Stimulated activated CD4-positive, alpha-beta T cell treated with anti-CD3 and anti-CD28 coated beads, Interleukin-15, amount 100 ng/mL, for 48 hours (primary cell): ENCODE measurements around the gene SLC39A11.
"Not testable (repeated sequence)": the region's sequence is repeated elsewhere in the genome, so short reads cannot be mapped to it uniquely, and the experiment has no call there.

Experiments used
- DNase-seq, 2 donors: peaks; one replicate each; pipeline ENCODE4 v3.0.0-alpha.2; 2020; ENCODE audit warnings: low read depth in 2 of 2

Gene SLC39A11

GRCh38 chr17:72837335-72837734 lies 255.2 kb downstream of the SLC39A11 start:
- no peak for DNase-seq

DNA sequence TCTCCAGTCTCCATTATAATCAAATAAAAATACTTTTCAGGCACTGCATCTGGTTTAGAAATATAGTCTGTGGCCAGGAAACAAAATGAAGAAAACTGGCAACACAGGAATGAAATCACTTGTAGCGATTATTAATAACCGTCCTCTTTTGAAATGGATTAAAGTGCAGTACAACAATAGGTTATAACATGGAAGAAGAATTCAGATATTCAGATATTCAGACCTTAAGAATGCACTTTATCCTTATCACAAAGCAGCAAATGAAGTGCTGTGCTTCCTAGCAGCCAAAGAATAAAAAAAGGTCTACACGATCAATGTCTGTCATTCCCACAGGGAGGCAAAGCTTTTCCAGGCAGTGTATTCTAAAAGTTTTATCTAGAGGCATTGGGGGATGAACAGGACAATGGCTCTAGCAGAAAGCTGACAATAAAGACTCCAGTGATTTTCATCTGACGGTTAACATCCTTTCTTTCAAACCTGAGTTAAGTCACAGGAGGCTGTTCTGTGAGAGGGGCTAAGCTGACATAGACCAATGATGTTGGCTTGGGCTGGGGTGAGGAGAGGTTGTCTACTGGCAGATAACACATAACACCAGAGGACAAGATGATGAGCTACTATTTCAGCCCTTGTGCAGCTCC lies 259.2 kb downstream of the SLC39A11 start:
- no peak for DNase-seq

- DNase-seq: no peak
Observed at GRCh38 chr17:72832306-72832705, 260.2 kb downstream of the SLC39A11 start.

- no peak for DNase-seq
Observed at GRCh38 chr17:72829883-72830282, 262.6 kb downstream of the SLC39A11 start.

GRCh38 chr17:72826602-72827001 lies 265.9 kb downstream of the SLC39A11 start:
- DNase-seq: no peak

DNA sequence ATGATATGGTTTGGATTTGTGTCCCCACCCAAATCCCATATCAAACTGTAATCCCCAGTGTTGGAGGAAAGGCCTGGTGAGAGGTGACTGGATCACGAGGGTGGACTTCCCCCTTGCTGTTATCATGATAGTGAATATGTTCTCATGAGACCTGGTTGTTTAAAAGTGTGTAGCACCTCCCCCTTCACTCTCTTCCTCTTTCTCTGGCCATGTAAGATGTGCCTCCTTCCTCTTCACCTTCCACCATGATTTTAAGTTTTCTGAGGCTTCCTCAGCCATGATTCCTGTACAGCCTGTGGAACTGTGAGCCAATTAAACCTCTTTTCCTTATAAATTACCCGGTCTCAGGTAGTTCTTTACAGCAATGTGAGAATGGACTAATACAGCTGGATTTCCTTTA lies 266.4 kb downstream of the SLC39A11 start:
- not testable (repeated sequence) for DNase-seq

- no peak for DNase-seq
Observed at GRCh38 chr17:72825218-72825617, 267.3 kb downstream of the SLC39A11 start.

GRCh38 chr17:72824267-72824666 lies 268.2 kb downstream of the SLC39A11 start:
- DNase-seq: not testable (repeated sequence)

DNA sequence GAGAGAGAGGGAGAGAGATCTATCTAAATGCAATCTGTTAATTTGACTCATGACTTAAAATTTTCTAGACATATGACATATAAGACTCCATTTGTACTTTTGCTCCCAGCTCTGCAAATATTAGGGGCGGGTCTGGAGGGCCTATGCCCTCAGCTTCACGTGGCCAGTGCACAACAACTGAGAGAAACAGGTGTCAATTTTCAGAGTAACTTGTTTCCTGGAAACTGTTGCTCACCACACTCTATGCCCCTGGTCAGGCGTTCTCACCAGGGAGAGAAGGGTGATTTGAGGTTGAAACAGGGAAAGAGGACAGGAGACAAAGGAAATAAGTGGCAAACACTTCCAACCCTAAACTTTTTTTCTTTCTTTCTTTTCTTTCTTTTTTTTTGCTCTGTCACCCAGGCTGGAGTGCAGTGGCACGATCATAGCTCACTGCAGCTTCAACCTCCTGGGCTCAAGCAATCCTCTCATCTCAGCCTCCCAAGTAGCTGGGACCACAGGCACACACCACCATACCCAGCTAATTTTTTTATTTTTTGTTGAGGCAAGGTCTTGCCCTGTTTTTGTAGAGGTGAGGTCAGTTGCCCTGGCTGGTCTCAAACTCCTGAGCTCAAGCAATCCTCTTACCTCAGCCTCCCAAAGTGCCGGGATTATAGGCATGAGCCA lies 270.0 kb downstream of the SLC39A11 start:
- no peak for DNase-seq

- no peak for DNase-seq
Observed at GRCh38 chr17:72816406-72816805, 276.1 kb downstream of the SLC39A11 start.

DNA sequence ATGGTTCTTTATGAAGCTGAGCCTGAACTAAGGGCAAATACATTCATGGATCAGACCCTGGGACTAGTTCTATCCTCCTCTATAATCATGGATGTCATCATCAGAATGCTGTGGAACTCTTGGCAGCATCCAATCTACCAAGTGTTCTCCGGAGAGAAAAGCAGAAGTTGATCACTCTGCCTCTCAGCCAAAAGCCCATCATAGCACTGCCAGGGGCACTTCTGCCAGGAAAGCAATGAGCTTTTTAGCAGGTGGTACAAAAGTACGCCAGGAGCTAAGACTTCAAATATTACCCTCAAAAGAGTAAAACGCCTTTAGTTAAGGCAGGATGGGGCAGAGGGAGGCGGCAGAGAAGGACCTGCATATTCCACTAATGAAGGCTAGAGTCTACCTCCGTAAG lies 279.0 kb downstream of the SLC39A11 start:
- DNase-seq: no peak

- no peak for DNase-seq
Observed at GRCh38 chr17:72812823-72813222, 279.7 kb downstream of the SLC39A11 start.

GRCh38 chr17:72811976-72812687 lies 280.4 kb downstream of the SLC39A11 start:
- no peak for DNase-seq

DNA sequence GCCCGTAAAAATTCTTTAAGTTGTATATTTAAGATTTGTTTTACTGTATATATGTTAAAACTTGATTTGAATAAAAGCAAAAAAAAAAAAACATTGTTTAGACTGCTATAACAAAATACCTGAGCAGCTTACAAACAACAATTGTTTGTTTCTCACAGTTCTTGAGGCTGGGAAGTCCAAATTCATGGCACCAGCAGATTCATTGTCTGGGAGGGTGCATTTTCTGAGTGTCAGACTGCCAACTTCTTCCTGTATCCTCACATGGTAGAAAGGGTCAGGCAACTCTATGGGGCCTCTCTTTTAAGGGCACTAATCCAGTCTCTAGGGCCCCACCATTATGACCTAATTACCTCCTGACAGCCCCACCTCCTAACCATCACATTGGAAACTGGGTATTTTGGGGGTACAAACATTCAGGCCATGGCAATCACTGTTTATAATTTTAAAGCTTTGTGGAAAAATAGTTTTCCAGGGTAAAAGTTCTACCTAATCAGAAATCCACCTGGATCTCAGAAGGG lies 281.4 kb downstream of the SLC39A11 start:
- DNase-seq: no peak

DNA sequence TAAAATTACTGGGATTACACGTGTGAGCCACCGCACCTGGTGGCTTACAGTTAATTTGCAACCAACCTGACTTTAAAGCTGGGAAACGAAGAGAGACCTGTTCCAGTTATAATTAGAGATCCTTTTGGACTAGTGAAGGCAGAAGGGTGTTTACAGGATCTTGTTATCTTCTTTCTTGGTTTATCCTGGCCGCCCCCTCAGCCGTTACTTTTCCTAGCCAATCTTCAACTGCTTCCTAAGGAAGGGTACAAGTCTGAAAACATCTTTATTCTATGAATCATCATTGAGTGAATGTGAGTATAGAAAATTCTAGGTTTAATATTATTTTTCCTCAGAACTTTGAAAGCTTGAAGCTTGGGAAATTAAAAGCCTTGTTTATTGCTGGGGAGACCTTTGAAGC lies 286.5 kb downstream of the SLC39A11 start:
- no peak for DNase-seq

- DNase-seq: no peak
Observed at GRCh38 chr17:72804949-72805707, 287.4 kb downstream of the SLC39A11 start.

GRCh38 chr17:72802726-72803125 lies 289.8 kb downstream of the SLC39A11 start:
- no peak for DNase-seq

DNA sequence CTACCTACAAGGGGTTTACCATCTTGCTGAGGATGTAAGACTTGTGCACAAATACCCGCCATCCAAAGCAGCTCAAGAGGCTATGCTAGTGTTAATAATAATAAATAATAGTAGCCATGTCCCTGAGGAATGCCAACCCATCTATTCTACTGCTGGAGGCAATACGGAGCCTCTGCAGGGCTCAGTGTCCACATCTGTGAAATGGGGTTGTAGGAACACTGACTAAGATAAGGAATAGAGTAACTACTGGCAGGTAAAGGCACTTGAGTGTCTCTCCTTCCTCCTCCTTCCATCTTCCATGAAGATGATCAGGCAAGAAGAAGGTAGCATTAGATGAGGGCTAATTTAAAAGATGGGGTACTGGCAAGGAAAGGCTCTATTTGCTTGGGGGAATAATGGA lies 295.3 kb downstream of the SLC39A11 start:
- no peak for DNase-seq

- no peak for DNase-seq
Observed at GRCh38 chr17:72795941-72796340, 296.5 kb downstream of the SLC39A11 start.

DNA sequence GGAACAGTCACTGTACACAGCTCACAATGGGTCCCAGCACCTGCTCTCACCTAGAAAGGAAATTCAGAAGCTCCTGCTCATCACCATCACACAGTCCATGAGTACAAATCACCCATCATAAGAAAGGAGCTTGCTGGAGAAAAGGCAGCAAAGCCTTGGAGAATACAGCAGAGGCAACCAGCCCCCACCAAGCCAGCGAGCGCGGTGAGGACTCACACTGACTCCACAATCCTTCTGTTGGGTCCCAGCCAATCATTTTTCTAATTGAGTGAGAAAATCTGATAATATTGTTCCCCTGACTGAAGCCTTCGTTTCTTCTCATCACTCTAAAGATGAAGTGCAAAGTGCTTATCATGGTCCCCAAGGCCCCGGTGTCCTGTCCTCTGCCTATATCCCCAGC lies 298.3 kb downstream of the SLC39A11 start:
- DNase-seq: no peak

- DNase-seq: no peak
Observed at GRCh38 chr17:72792771-72793170, 299.7 kb downstream of the SLC39A11 start.

- DNase-seq: no peak
Observed at GRCh38 chr17:72790190-72790589, 302.3 kb downstream of the SLC39A11 start.
